ENCODE results near the gene SDR39U1.
"Not testable (repeated sequence)": the region's sequence is repeated elsewhere in the genome, so short reads cannot be mapped to it uniquely, and the experiment has no call there.

The SDR39U1 gene, protein sequence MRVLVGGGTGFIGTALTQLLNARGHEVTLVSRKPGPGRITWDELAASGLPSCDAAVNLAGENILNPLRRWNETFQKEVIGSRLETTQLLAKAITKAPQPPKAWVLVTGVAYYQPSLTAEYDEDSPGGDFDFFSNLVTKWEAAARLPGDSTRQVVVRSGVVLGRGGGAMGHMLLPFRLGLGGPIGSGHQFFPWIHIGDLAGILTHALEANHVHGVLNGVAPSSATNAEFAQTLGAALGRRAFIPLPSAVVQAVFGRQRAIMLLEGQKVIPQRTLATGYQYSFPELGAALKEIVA

DNA sequence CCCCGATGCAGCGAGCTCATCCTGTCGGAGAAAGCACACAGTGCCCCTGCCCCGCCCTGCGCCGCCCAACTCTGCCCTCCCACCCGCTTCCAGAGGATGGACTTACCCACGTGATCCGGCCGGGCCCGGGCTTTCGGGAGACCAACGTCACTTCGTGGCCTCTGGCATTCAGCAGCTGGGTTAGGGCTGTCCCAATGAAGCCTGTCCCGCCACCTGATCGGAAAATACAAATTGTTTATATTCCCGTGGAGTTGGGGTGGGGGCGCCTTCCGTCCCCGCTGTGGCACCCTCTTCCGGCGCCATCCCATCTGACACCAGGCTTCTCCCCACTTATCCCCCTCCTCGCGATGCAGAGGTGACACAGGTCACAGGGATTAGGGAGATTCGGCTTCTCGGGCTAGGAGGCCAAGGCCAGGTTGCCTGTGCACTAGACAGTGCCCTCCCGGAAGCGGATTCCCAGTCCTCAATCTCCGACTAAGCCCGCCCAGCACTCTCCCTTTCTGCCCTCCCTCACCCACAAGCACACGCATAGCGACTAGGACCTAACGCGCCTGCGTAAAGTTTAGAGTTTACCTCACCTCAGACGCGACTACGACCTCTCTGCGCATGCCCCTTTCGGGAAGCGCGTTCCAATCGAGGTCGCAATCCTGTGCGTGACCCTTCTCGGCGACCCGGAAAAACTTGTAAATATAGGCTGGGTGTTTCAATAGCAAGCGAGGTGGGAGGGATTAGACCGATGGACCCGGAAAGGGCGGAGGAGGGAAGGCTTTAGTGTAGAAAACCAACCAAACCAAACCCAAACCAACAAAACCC, at the start of gene SDR39U1:
TSS of gene SDR39U1 (minus strand) at position 537 of the 813 bp plus-strand sequence. CDS start at position 530, 7 bp downstream.
- DNase-seq (ENCODE audit: low read depth in 2 of 2): peak; percentile 92 to 94

- not testable (repeated sequence) for DNase-seq (ENCODE audit: low read depth in 2 of 2)
These were observed 49.2 kb upstream of the SDR39U1 start for GRCh38 chr14:24491586-24492408.

- no peak for DNase-seq (ENCODE audit: low read depth in 2 of 2)
These were observed 41.2 kb upstream of the SDR39U1 start for GRCh38 chr14:24483604-24484252.

DNA sequence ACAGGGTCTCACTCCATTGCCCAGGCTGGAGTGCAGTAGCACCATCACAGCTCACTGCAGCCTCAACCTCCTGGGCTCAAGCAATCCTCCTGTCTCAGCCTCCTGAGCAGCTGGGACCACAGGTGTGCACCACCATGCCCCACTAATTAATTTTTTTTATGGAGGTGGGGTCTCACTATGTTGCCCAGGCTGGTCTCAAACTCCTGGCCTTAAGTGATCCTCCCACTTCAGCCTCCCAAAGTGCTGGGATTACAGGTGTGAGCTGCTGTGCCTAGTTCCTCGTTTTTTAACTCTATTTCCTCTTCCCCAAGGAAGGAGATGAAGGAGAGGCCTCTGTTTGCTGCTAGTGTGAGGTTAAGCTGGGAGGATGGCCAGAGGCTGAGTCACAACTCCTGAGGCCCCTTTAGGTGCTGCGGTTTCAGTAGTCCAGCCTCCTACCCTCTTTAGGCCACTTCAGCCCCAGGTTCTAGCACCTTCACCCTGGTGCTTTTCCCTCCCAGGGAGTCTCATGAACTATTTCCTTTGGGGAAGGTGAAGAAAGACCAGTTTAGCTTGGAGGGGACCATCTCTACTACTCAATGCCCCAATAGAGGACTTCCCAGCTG, 40.2 kb upstream of the SDR39U1 start:
- DNase-seq (ENCODE audit: low read depth in 2 of 2): not testable (repeated sequence)

DNA sequence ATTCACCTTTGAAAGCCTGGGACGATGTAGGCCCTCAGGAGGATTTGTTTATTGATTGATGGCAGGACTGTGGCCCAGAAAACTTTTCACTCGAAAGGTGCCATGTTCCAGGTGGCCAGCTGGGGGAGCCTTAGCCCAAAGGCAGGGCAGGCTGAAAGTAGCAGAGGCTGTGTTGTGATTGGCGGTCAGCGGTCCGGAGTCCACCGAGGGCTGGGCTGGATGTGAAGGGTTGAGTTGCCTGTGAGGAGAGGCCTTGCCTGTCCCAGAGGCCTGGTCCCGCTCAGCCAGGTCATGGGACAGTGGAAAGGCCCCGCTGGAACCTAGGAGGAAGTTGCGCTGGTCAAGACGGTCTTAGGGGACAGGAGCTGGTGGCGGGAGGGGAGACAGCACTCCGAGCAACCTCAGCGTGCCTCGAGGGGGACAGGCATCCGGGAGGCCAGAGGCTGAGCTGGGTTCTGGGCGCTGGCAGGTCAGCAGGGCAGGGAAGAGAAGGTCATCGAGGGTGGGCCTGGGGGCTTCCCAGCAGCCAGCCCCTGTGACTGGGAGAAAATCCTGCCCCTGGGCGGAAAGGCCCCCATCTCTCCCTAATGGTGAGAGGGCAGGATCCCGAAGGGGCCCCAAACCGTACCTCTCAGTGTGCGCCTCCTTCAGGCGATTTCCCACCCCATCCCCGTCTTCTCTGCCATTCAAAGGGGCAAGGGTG, 39.2 kb upstream of the SDR39U1 start:
- DNase-seq (ENCODE audit: low read depth in 2 of 2): peak; percentile 35 to 39

- DNase-seq (ENCODE audit: low read depth in 2 of 2): not testable (repeated sequence)
These were observed 37.4 kb upstream of the SDR39U1 start for GRCh38 chr14:24479999-24480398.

GRCh38 chr14:24475261-24475660, 32.7 kb upstream of the SDR39U1 start:
- DNase-seq (ENCODE audit: low read depth in 2 of 2): no peak

- no peak for DNase-seq (ENCODE audit: low read depth in 2 of 2)
These were observed 30.6 kb upstream of the SDR39U1 start for GRCh38 chr14:24473211-24473610.

DNA sequence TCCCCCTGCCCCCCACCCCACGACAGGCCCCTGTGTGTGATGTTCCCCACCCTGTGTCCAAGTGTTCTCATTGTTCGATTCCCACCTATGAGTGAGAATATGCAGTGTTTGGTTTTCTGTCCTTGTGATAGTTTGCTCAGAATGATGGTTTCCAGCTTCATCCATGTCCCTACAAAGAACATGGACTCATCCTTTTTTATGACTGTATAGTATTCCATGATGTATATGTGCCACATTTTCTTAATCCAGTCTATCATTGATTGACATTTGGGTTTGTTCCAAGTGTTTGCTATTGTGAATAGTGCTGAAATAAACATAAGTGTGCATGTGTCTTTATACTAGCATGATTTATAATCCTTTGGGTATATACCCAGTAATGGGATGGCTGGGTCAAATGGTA, 27.9 kb upstream of the SDR39U1 start:
- not testable (repeated sequence) for DNase-seq (ENCODE audit: low read depth in 2 of 2)

- no peak for DNase-seq (ENCODE audit: low read depth in 2 of 2)
These were observed 23.2 kb upstream of the SDR39U1 start for GRCh38 chr14:24465805-24466204.

DNA sequence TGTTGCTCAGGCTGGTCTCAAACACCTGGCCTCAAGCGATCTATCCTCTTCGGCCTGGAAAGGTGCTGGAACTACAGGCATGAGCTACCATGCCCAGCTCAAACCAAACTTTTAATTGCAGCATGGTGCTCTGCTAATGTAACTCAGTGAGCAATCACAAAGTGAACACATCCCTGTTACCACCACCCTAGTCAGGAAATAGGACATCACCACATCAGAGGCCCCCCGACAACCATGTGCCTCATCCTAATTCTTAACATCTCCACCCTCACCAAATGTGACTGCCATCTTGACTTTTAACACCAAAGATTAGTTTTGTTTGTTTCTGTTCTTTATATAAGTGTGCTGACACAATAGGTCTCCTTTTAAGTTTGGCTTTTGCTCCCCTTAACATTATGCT, 22.8 kb upstream of the SDR39U1 start:
- DNase-seq (ENCODE audit: low read depth in 2 of 2): no peak

GRCh38 chr14:24463884-24464785, 21.6 kb upstream of the SDR39U1 start:
- DNase-seq (ENCODE audit: low read depth in 2 of 2): no peak

DNA sequence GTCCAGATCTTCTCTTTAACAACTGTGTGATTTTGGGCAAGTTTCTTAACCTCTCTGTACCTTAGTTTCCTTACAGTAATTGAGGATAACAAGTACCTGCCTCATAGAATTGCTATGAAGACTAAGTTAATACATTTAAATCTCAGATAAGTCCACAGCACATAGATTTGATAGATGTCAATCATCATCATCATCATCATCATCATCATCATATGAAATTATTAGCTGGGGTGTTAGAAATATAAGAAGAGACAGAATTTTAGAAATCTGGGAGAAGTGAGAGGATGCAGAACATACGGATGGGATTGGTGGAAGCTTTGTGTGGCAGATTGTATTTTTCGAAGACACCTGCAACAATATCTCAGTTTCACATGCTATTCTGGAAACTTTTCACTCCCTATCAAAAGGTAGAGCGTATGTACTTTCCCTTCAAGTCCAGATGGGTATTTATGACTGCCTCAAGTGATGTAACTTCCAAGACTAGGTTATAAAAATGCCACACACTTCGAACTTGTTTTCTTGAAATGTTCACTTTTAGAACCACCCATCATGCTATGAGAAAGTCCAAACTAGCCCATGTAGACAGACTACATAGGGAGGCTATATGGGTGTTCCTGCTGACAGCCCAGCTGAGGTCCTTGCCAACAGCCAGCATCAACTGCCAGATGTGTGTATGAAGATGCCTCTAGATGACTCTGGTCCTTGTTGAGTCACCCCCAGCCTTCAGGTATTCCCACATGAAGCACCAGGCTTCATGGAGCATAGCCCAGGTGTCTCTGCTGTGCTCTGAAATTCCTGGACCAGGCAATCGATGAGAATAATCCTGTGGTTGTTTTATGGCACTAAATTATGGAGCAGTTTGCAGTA, 20.7 kb upstream of the SDR39U1 start:
- no peak for DNase-seq (ENCODE audit: low read depth in 2 of 2)

- DNase-seq (ENCODE audit: low read depth in 2 of 2): no peak
These were observed 18.8 kb upstream of the SDR39U1 start for GRCh38 chr14:24461336-24461735.

- no peak for DNase-seq (ENCODE audit: low read depth in 2 of 2)
These were observed 16.8 kb upstream of the SDR39U1 start for GRCh38 chr14:24459331-24459730.

- DNase-seq (ENCODE audit: low read depth in 2 of 2): no peak
These were observed 16.2 kb upstream of the SDR39U1 start for GRCh38 chr14:24458736-24459135.

GRCh38 chr14:24456980-24457379, 14.4 kb upstream of the SDR39U1 start:
- no peak for DNase-seq (ENCODE audit: low read depth in 2 of 2)

DNA sequence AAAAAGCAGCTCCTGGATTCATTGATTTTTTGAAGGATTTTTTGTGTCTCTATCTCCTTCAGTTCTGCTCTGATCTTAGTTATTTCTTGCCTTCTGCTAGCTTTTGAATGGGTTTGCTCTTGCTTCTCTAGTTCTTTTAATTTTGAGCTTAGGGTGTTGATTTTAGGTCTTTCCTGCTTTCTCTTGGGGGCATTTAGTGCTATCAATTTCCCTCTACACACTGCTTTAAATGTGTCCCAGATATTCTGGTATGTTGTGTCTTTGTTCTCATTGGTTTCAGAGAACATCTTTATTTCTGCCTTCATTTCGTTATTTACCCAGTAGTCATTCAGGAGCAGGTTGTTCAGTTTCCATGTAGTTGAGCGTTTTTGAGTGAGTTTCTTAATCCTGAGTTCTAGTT, 8.3 kb upstream of the SDR39U1 start:
- DNase-seq (ENCODE audit: low read depth in 2 of 2): not testable (repeated sequence)
